ENCODE results near the gene TSPAN2. TPM values are rescaled to one million over a fixed set of nuclear protein-coding genes. Genes with fewer than 3 reads are reported as not detected.

TSPAN2 gene
- polyA plus RNA-seq, 1 of the 3 experiments (the other 2 are of a cell fraction) = 0.23 TPM

GRCh38 chr1:115113766-115114165 is 24.5 kb upstream of the TSPAN2 start:
- CTCF ChIA-PET = interaction anchor here (0.6 to 4.3 kb wide), 28 partner anchors 9 to 766 kb away, joined by 3 to 53 read pairs (median 8); partner anchors contain the start of genes SIKE1 and TSPAN2
- DNase-seq = no peak
- H3K4me1 ChIP-seq (ENCODE audit: control insufficient read depth in 1 of 2, insufficient read depth in 2 of 2, low read depth in 1 of 2, low read length in 1 of 2) = peaks cover 7 to 9% of the 10 kb centered on the region in 2 experiments; a peak in 1 of 4 replicates
- H3K9me3 ChIP-seq = no peaks in the 10 kb centered on the region
- POLR2A ChIA-PET = no interaction called here
- H3K9me2 ChIP-seq = no peaks in the 10 kb centered on the region
- no peaks in the 10 kb centered on the region for H4K20me1 ChIP-seq (ENCODE audit: insufficient read depth)
- no peaks in the 10 kb centered on the region for H3K36me3 ChIP-seq (replicated peaks in 1 of 2; ENCODE audit: control insufficient read depth in 1 of 2, insufficient read depth in 2 of 2, low read length in 1 of 2)
- no peaks in the 10 kb centered on the region for H3K27me3 ChIP-seq (ENCODE audit: insufficient read depth)
- no peak overlapping the region for H3K9ac ChIP-seq
- peak overlapping the region in 1 of 2 experiments; percentile 16; a peak in 1 of 4 replicates for H3K27ac ChIP-seq (ENCODE audit: low read depth in 2 of 2, low read length in 1 of 2)
- H3K4me2 ChIP-seq = no peak overlapping the region
- TF ChIP-seq FOXJ3 (CRISPR knock-in tag; IDR thresholded peaks at IDR 0.05) (no peak), POLR2AphosphoS5 (IDR thresholded peaks at IDR 0.05; ENCODE audit: low read depth, low read length) (no peak), SIN3A (IDR thresholded peaks at IDR 0.05; ENCODE audit: borderline replicate concordance, low read depth, low read length) (no peak), EZH2phosphoT487 (IDR thresholded peaks at IDR 0.05; ENCODE audit: borderline replicate concordance, low read depth) (no peak), EP300 (IDR thresholded peaks at IDR 0.05; ENCODE audit: borderline replicate concordance in 1 of 2, low read depth in 1 of 2, low read length in 1 of 2) (no peak), MXI1 (IDR thresholded peaks at IDR 0.05; ENCODE audit: low read depth, low read length) (no peak), MAX (IDR thresholded peaks at IDR 0.05; ENCODE audit: low read depth) (no peak), PBX3 (IDR thresholded peaks at IDR 0.05) (no peak), FOSL2 (IDR thresholded peaks at IDR 0.05; ENCODE audit: borderline replicate concordance, low read depth) (no peak), CHD2 (IDR thresholded peaks at IDR 0.05; ENCODE audit: low read length, partially characterized antibody) (no peak)
- no peaks in the 10 kb centered on the region for H3K79me2 ChIP-seq (ENCODE audit: insufficient read depth)
- WGBS (ENCODE audit: low lambda C conversion rate) = 100% methylated on average over 1 of the region's 4 CpGs
- no peak overlapping the region for H3K4me3 ChIP-seq (ENCODE audit: low read depth in 2 of 2, low read length in 1 of 2)
- no peaks in the 10 kb centered on the region for H3F3A ChIP-seq (replicated peaks; ENCODE audit: insufficient read depth)
- peak overlapping the region; percentile 50; the same call in 1 of the 2 replicates for H2AFZ ChIP-seq (ENCODE audit: low read depth)

GRCh38 chr1:115112496-115113375 is 23.4 kb upstream of the TSPAN2 start:
- CTCF ChIA-PET = interaction anchor here (0.5 to 4.3 kb wide), 52 partner anchors 9 to 765 kb away, joined by 3 to 53 read pairs (median 4); partner anchors contain the start of genes SIKE1 and TSPAN2
- Histone ChIP-seq H3K27me3 (ENCODE audit: insufficient read depth) (no peaks in the 10 kb centered on the region), H2AFZ (ENCODE audit: low read depth) (peak overlapping the region; percentile 50; the same call in 1 of the 2 replicates)
- TF ChIP-seq PBX3 (IDR thresholded peaks at IDR 0.05) (no peak), EP300 (IDR thresholded peaks at IDR 0.05; ENCODE audit: borderline replicate concordance in 1 of 2, low read depth in 1 of 2, low read length in 1 of 2) (no peak), TAF1 (IDR thresholded peaks at IDR 0.05; ENCODE audit: borderline replicate concordance, low read depth, low read length) (no peak), RAD21 (IDR thresholded peaks at IDR 0.05; ENCODE audit: low read length) (peak; percentile 89), TCF12 (IDR thresholded peaks at IDR 0.05) (no peak), SMC3 (IDR thresholded peaks at IDR 0.05; ENCODE audit: low read depth, low read length) (peak; percentile 78), CTCF (IDR thresholded peaks at IDR 0.05) (peak; percentile 97), REST (IDR thresholded peaks at IDR 0.05; ENCODE audit: low read depth, low read length) (no peak), SIN3A (IDR thresholded peaks at IDR 0.05; ENCODE audit: borderline replicate concordance, low read depth, low read length) (no peak)

More at GRCh38 chr1:115112496-115113375, 23.4 kb upstream of the TSPAN2 start:
- Histone ChIP-seq H3K9me3 (no peaks in the 10 kb centered on the region), H3K4me2 (no peak overlapping the region), H3K9ac (no peak overlapping the region), H3K36me3 (replicated peaks in 1 of 2; ENCODE audit: control insufficient read depth in 1 of 2, insufficient read depth in 2 of 2, low read length in 1 of 2) (no peaks in the 10 kb centered on the region), H3K27ac (ENCODE audit: low read depth in 2 of 2, low read length in 1 of 2) (no peak overlapping the region; a peak in 1 of 4 replicates), H4K20me1 (ENCODE audit: insufficient read depth) (no peaks in the 10 kb centered on the region), H3K4me3 (ENCODE audit: low read depth in 2 of 2, low read length in 1 of 2) (no peak overlapping the region; a peak in 1 of 4 replicates), H3K79me2 (ENCODE audit: insufficient read depth) (no peaks in the 10 kb centered on the region), H3K4me1 (ENCODE audit: control insufficient read depth in 1 of 2, insufficient read depth in 2 of 2, low read depth in 1 of 2, low read length in 1 of 2) (peaks cover 7 to 9% of the 10 kb centered on the region in 2 experiments; a peak in 1 of 4 replicates), H3F3A (replicated peaks; ENCODE audit: insufficient read depth) (no peaks in the 10 kb centered on the region), H3K9me2 (no peaks in the 10 kb centered on the region)
- WGBS (ENCODE audit: low lambda C conversion rate) = 25% methylated on average over 12 of the region's 18 CpGs
- peak; percentile 53 for DNase-seq
- POLR2A ChIA-PET = no interaction called here
